MCF 10A (cell line): ENCODE results near the gene RTN4RL1. TPM values are rescaled to one million over a fixed set of nuclear protein-coding genes. Genes with fewer than 3 reads are reported as not detected.
"Not testable (repeated sequence)": the region's sequence is repeated elsewhere in the genome, so short reads cannot be mapped to it uniquely, and the experiment has no call there.

Experiments used
- BruUV-seq: library from RNA; stranded (reverse); fragments of 400-500 nt; replicated peaks from 2 replicates; lab custom pipeline; 2021; lab: Mats Ljungman, UMichigan
- CTCF ChIA-PET: fragments of 300-600 bp; sonication (Branson Sonifier 250); formaldehyde crosslinking; extraction: SDS; loops from one replicate; lab custom pipeline; 2021; ENCODE audit warnings: antibody characterized with exemption, inconsistent platforms; lab: Yijun Ruan, JAX
- POLR2A ChIA-PET: fragments of 300-600, 350-650 bp; sonication (Branson Sonifier 250); formaldehyde crosslinking; extraction: SDS; loops from one replicate; lab custom pipeline; 2020; ENCODE audit warnings: antibody characterized with exemption, inconsistent platforms; lab: Yijun Ruan, JAX
- DNase-seq: peaks from one replicate; pipeline ENCODE4 v3.0.0-alpha.2; 2018; ENCODE audit not compliant: unreplicated experiment
- H3K27ac Mint-ChIP-seq: one replicate; pipeline ENCODE4 v1.8.0; 2022; ENCODE audit warnings: mild to moderate bottlenecking, low read depth, mixed read lengths; ENCODE audit not compliant: unreplicated experiment
- H3K27me3 Mint-ChIP-seq: one replicate; pipeline ENCODE4 v1.8.0; 2022; ENCODE audit warnings: mixed read lengths; ENCODE audit not compliant: insufficient read depth, unreplicated experiment
- H3K36me3 Mint-ChIP-seq: one replicate; pipeline ENCODE4 v1.8.0; 2022; ENCODE audit warnings: mild to moderate bottlenecking, moderate library complexity, mixed read lengths; ENCODE audit not compliant: insufficient read depth, unreplicated experiment
- H3K4me1 Mint-ChIP-seq: one replicate; pipeline ENCODE4 v1.8.0; 2022; ENCODE audit warnings: mixed read lengths; ENCODE audit not compliant: insufficient read depth, unreplicated experiment
- H3K4me3 Mint-ChIP-seq: one replicate; pipeline ENCODE4 v1.8.0; 2022; ENCODE audit warnings: mild to moderate bottlenecking, moderate library complexity, mixed read lengths; ENCODE audit not compliant: unreplicated experiment
- H3K9me3 Mint-ChIP-seq: one replicate; pipeline ENCODE4 v1.8.0; 2022; ENCODE audit warnings: mixed read lengths; ENCODE audit not compliant: unreplicated experiment
- intact Hi-C: fragments of 100-400 bp; cut with micrococcal nuclease; formaldehyde crosslinking; loops from 2 replicates; pipeline ENCODE4 v1.14.1; 2022
- total RNA-seq: library from RNA; stranded (reverse); gene quantifications from 2 replicates; pipeline ENCODE4 v1.2.3, GENCODE V29; 2022
- TF ChIP-seq, protein P1 (sequence below): fragments of 200-600 bp; IDR thresholded peaks from one replicate; pipeline ENCODE4 v1.8.0; 2022; ENCODE audit warnings: antibody characterized with exemption, mild to moderate bottlenecking; ENCODE audit not compliant: unreplicated experiment

The RTN4RL1 gene
- total RNA-seq, 1 experiment from 2014 or later, result 2.9 TPM

DNA sequence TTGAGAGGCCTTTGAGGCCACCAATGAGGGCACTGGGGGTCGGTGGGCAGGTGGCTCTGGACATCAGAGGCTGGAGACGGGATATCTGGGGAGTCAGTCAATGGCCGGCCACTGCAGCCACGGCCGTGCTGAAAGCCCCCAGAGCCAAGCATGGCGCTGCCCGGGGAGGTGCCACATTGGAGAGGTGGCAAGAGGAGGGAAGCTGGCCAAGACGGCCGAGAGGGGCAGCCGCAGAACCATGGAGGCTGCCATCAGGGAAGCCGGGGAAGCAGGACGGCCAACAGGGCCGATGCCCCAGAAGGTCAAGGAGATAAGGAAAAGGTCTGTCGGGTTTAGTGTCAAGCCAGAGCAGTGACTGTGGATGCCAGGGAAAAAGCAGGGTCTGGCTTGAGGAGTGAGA is 9.8 kb downstream of the RTN4RL1 start:
- H3K27me3 Mint-ChIP-seq, result no peaks in the 10 kb centered on the region
- CTCF ChIA-PET, result interaction anchor here (0.9 kb wide), 1 partner anchor 297 kb away, joined by 4 read pairs; no protein-coding TSS in a partner anchor
- H3K36me3 Mint-ChIP-seq, result no peaks in the 10 kb centered on the region

DNA sequence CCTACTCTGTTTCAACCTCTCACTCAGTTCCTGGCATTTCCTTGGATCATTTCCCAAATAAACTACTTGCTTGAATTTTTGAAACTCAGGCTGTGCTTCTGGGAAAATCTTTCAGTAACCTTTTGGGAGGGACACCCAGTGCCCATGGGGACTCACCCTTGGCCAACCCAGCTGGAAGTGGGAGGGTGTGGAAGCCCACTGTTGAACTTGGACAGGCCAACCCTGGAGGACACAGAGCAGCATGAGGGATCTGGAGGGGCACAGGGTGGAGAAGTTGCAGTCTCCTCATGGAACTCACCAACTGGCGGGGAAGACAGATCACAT is 11.2 kb downstream of the RTN4RL1 start:
- peaks cover 33% of the 10 kb centered on the region for H3K4me1 Mint-ChIP-seq
- H3K27me3 Mint-ChIP-seq, result no peaks in the 10 kb centered on the region
- no peak overlapping the region for H3K4me3 Mint-ChIP-seq
- ChIA-PET CTCF (interaction anchor here (0.7 to 1.1 kb wide), 2 partner anchors 32 to 104 kb away, joined by 3 read pairs; no protein-coding TSS in a partner anchor), POLR2A (interaction anchor here (0.7 to 4.2 kb wide), 3 partner anchors 11 to 94 kb away, joined by 3 to 24 read pairs (median 3); partner anchors contain the start of gene RTN4RL1)
- no peak overlapping the region for H3K27ac Mint-ChIP-seq
- TF ChIP-seq, protein P1, sequence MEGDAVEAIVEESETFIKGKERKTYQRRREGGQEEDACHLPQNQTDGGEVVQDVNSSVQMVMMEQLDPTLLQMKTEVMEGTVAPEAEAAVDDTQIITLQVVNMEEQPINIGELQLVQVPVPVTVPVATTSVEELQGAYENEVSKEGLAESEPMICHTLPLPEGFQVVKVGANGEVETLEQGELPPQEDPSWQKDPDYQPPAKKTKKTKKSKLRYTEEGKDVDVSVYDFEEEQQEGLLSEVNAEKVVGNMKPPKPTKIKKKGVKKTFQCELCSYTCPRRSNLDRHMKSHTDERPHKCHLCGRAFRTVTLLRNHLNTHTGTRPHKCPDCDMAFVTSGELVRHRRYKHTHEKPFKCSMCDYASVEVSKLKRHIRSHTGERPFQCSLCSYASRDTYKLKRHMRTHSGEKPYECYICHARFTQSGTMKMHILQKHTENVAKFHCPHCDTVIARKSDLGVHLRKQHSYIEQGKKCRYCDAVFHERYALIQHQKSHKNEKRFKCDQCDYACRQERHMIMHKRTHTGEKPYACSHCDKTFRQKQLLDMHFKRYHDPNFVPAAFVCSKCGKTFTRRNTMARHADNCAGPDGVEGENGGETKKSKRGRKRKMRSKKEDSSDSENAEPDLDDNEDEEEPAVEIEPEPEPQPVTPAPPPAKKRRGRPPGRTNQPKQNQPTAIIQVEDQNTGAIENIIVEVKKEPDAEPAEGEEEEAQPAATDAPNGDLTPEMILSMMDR, result no peak
- peak; percentile 39 for DNase-seq
- no peaks in the 10 kb centered on the region for H3K36me3 Mint-ChIP-seq
- no TSS peak for BruUV-seq
- no peaks in the 10 kb centered on the region for H3K9me3 Mint-ChIP-seq
- intact Hi-C loops, result no loop called here

More for the DNA sequence above, 9.8 kb downstream of the RTN4RL1 start:
- Mint-ChIP-seq H3K9me3 (no peaks in the 10 kb centered on the region), H3K4me1 (peaks cover 39% of the 10 kb centered on the region), H3K27ac (no peak overlapping the region), H3K4me3 (no peak overlapping the region)
- POLR2A ChIA-PET, result no interaction called here
- intact Hi-C loops, result no loop called here
- no TSS peak for BruUV-seq
- TF ChIP-seq, protein P1, result no peak
- DNase-seq, result no peak

DNA sequence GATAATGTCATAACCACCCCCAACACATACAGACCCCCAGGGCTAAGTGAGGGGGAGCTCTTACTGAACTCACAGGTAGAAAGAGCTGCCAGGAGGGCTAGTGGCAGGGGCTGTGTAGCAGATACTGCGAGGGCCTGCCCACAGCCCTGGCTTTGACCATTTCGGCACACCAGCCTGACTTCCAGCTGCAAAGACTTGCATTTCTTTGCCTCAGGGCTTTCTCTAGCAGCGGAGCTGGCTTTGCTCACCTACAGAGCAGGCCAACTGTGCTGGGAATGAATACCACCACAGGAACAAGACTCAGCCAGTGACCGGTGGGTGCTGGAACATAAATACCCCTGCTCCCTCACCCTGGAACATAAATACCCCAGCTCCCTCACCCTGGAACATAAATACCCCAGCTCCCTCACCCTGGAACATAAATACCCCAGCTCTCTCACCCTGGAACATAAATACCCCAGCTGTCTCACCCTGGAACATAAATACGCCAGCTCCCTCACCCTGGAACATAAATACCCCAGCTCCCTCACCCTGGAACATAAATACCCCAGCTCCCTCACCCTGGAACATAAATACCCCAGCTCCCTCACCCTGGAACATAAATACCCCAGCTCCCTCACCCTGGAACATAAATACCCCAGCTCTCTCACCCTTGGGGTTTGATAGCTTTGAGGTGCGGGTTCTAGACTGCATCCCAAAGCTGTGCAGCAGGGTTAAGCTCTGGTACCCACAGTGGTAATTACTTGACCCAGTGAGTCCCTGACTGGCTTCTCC is 11.7 kb downstream of the RTN4RL1 start:
- H3K9me3 Mint-ChIP-seq, H3K36me3 Mint-ChIP-seq, H3K27me3 Mint-ChIP-seq, DNase-seq, BruUV-seq, intact Hi-C loops: not testable (repeated sequence)
- Mint-ChIP-seq H3K4me1 (peaks cover 39% of the 10 kb centered on the region), H3K4me3 (peak overlapping the region; percentile 16), H3K27ac (peak overlapping the region; percentile 85)
- ChIA-PET CTCF (interaction anchor here (0.6 to 1.1 kb wide), 2 partner anchors 104 to 866 kb away, joined by 3 read pairs; no protein-coding TSS in a partner anchor), POLR2A (interaction anchor here (0.7 to 4.2 kb wide), 2 partner anchors 11 to 93 kb away, joined by 3 to 24 read pairs; partner anchors contain the start of gene RTN4RL1)

DNA sequence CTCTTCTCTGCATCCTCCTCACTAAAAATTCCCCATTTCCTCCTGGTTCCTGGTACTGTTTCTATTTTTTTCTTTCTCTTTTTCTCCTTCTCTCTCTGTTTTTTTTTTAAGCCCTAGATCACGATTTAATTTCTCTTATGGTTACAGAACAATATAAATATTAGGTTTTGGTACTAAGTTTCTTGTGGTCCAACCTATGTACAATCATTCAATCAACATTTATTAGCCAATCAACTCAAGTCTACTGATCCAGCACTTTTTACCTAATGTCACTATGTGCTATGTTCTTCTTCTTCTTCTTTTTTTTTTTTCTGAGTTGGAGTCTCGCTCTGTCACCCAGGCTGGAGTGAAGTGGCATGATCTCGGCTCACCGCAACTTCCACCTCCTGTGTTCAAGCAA is 12.6 kb downstream of the RTN4RL1 start:
- intact Hi-C loops, result no loop called here
- Mint-ChIP-seq H3K27ac (peak overlapping the region; percentile 85), H3K9me3 (no peaks in the 10 kb centered on the region), H3K4me1 (peaks cover 39% of the 10 kb centered on the region), H3K4me3 (peak overlapping the region; percentile 53), H3K27me3 (no peaks in the 10 kb centered on the region), H3K36me3 (no peaks in the 10 kb centered on the region)
- DNase-seq, result no peak
- BruUV-seq, result no TSS peak
- ChIA-PET POLR2A (interaction anchor here (0.7 to 4.2 kb wide), 2 partner anchors 12 to 21 kb away, joined by 3 to 24 read pairs; partner anchors contain the start of gene RTN4RL1), CTCF (interaction anchor here (0.6 kb wide), 1 partner anchor 222 kb away, joined by 3 read pairs; no protein-coding TSS in a partner anchor)
- TF ChIP-seq, protein P1, result no peak
